ENCODE results near the gene TFEB.

TFEB gene

DNA sequence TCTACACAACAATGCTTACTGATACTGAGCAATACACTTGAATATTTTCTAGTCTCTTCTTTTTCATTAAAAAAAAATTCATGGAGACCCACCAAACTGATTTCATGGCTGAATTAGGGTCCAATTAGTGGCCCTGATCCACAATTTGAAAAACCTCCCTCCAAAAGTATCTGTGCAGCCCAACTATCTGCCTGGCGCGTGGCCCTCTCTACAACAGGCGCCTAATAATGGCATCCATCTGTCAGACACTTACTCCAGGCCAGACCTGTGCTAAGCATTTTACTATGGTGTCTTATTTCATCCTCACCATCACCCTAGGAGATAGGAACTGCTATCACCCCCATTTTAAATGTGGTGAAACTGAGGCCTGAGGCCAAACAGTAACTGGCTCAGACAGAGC, 14.0 kb downstream of the TFEB start:
- DNase-seq = no peak

DNA sequence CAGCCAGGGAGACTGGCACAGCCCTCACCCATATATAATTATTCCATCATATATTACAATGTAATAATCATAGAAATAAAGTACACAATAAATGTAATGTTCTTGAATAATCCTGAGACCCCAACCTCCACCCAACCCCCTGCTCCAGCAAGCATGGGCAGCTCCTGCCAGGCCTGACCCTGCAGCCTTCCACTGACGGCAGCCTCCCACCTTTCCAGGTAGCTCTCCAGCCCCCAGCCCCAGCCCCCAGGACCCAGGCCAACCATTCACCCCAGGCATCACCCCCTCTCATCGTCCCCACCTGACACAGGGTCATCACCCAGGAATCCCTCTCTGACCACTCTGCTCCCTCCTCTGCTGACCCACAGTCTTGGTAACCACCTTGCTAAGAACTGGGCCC, 14.6 kb downstream of the TFEB start:
- no peak for DNase-seq

DNA sequence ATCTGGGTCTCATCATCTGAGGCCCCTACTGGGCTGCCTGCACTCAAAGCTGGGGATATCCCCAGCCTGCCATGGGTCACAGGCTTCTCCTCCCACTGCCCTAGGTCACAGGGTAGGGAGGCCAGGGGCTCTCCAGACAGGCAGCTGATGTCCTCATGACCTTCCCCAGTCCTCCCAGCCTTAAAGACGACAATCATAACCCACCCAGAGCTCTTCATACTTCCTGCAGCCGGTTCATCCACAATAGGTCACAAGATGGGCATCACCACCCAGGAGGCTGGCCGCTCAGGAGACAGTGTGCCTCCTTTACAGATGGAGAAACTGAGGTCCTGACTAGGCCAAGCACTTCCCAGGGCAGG, 15.2 kb downstream of the TFEB start:
- no peak for DNase-seq

DNA sequence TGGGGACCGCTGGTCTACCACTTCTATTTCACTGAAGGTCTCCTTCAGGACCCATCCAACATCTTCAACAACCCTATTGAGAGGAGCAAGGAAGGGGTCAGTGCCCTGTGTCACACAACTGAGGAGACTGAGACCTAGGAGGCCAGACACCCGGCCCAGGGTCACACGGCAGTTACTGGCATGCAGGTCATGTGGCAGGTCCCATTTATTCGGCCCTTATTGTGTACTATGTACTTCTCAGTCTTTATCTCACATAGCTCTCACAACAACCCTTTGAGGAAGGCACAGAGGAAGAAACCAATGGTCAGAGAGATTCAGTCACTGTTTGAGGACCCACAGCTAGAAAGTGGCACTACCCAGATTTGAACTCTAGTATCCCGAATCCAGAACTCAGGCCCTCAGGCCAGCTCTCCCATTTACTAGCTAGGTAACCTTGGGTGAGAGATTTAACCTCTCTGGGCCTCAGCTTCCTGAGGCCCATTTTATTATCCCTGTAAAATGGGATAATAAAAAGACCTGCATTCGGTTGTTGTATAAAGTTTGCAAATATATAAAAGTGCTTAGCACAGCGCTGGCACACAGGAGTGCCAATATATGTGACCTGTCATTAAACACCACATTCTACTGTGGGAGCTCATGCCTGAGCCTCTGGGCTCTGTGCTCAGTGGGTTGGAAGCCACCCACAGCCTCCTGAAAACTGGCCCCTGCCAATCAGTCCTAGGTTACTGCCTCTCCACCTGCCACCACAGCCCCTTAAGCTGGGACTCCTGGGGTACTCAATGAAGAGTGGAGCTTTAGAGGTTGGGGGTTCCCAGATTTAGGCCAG, 15.8 kb downstream of the TFEB start:
- no peak for DNase-seq

DNA sequence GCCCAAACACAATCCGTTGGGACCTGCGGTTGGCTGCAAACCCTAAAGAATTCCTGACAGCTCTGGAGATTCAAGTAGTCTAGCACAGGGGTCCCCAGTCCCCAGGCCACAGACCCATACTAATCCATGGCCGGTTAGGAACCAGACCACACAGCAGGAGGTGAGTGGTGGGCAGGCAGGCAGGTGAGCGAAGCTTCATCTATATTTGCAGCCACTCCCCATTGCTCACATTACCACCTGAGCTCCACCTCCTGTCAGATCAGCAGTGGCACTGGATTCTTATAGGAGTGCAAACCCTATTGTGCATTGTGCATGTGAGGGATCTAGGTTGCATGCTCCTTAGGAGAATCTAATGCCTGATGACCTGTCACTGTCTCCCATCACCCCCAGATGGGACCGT, 16.6 kb downstream of the TFEB start:
- DNase-seq = no peak

DNA sequence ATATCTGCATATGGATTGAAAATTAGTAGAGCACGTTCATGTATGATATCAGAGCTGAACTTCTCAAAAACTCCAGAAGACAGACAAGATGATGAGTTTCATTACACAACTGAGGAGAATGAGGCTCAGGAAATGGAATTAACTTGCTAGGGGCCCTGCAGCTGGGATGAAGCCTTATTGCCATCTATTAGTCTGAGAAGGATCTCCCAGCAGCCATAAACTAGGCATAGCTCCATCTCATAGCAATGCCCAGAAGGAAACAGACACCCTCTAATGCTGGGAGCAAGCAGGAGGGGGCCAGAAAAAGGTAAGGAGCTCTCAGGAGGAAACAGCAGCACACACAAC, 18.0 kb downstream of the TFEB start:
- DNase-seq = no peak

DNA sequence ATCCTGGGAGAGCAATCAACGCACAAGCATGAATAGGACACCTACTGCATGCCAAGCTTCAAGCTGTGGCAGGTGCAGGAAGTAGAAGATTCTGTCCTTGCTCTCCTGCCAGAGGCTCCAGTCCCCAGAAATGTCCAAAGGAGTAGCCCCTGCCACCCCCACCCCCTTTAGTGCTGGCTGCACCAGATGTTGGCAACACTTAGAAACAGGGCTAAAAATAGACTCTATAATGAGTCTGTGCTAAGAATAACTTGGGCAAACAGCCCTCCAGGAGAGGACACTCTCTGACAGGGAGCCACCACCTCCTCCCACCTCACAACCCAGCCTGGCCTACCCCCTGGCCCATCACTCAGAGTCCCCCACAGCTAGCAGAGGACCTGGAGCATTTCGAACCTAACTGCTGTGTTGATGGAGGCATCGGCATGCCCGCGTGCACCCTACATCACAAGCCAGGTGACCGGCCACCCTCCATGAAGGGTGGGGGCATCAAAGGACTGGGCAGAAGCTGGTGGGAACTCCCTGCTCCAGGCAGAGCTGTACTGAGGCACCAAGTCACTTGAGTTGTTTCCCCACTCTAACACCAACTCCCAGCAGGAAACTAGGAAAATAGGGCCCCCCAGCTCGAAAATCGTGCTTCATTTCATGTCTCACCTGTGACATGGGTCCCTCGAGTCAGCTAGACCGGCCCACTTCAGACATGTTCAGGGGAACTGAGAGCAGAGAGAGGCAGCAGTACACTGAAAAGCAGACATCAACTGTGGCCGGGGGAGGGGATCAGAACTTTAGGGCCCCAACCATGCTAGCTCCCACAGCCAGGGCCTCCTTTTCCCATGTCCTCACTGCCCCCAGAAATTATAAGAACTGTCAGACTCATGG, 18.7 kb downstream of the TFEB start:
- no peak for DNase-seq

DNA sequence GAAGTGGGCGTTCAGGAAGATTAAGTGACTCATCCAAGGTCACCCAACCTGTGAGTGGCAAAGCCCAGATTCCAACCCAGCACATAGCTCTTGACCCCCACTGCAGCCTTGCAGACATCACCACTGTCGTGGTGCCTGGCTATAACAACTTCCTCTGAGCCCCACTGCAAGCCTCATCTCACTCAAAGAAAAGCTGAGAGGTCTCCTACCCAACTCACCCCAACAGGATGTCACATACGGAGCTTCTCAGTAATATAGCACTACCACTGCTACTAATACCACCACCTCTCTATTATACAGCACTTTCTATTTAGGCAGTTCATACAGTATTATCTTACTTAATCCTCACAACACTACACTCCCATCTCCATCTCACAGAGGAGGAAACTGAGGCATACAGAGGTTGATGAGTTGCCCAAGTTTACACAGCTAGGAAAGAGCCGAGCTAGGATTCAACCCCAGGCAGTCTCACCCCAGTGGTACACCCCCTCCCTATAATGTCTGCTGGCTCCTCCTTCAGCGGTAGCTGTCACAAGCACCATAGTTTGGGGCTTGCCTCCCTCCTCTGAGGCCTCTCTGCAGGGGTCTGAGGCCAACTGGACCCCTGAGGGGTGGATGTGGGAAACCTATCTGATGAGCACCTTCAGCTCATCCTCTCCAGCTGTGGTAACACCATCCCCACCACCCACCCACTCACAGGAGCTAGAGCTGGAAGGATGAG, 19.5 kb downstream of the TFEB start:
- no peak for DNase-seq

DNA sequence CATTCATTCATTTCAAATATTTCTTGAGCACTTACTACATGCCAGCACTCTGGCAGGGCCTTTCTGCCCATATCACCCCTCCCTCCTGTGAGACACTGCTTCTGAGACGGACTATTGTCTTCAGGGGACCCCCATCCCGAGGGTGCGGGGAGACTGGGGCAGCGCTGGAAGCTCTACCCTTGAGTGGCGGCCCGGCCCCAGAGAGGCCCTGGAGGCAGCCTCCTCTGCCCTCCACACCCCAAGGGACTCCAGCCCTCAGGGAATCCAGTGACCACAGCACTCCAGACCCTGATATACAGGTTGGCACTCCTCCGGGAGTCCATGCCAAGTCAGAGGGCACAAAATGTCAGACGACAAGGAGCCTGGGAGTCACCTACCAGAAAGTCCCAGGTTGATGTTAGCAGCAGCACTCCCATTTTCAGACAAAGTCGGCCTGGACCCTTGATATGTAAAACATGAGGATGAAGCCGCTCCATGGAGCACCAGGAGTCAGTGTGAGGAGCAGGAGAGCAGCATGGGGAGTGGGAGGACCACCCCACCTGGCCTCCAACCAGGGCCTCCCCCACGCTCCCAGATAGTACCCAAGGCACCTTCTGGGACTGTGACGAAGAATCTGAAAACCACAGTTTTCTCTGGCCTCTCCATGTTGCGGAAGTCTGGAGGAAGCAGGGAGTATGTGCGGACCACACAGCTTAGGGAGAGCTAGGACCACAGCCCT, 20.7 kb downstream of the TFEB start:
- DNase-seq = no peak

DNA sequence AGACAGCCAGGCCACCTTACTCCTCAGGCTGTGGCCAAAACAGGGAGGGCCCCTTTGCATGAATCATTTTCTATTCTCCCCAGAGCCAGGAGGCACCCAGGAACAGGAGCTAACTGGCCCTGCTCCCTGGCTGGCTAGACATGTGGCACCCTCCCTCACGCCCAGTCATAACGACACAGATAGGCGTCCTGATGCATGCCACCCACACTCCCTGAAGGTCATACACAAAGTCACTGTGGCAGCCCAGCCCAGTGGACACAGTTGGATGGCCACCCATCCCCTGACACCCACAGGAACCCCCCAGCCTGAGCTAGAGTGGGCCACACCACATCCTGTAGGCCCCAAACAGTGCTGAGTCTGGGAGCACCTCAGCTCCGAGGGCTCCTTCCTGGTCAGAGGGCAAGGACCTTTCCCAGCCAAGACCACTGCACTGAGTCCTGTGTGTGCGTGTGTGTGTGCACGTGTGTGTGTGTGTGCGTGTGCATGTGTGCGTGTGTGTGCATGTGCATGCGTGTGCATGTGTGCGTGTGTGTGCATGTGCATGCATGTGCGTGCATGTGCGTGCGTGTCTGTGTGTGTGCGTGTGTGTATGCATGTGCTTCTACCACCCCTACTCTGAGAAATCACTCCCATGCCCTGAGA, 21.6 kb downstream of the TFEB start:
- no peak for DNase-seq

DNA sequence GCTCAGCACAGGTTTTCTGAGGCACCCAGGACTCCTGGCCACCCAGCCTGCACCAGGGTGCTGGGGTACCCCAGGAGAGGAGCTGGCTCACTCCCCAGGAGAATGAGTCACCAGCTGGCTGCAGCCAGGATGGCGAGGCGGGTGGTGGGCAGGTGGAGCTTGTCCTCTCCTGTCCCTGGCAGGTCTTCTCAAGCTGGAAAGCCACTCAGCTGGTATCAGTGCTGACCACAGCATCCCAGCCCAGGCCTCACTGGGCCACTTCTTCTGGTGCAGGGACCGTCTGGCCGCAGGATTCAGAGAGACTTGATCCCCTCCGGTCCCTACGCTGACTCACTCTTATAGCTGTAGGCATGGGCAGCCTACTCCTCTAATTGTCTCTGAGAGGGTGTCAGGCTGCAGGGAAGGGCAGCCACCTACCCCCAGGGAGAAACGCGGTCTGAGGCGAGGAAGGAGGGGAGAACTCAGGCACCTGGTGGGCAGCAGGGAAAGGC, 22.2 kb downstream of the TFEB start:
- DNase-seq = no peak

DNA sequence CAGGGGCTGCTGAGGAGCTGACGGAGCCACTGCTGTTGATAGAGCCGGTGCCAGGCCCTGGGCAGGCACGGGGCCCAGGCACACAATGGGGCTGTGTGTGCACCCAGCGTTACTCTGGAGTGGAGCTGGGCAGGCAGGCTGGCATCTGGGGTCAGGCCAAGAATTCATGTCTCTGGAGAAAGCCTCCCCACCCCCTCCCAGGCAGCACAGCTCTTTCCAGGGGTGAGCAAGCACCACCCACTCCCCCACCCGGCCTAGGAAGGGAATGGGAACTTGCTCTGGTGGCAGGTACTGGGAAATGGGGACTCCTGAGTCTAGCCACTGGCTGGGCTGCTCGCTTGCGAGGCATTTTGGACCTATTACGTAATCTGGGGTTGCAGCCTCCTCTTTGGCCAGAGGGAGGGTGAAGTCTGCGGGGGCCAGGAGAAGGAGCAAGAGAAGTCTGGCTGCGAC, 22.7 kb downstream of the TFEB start:
- no peak for DNase-seq

DNA sequence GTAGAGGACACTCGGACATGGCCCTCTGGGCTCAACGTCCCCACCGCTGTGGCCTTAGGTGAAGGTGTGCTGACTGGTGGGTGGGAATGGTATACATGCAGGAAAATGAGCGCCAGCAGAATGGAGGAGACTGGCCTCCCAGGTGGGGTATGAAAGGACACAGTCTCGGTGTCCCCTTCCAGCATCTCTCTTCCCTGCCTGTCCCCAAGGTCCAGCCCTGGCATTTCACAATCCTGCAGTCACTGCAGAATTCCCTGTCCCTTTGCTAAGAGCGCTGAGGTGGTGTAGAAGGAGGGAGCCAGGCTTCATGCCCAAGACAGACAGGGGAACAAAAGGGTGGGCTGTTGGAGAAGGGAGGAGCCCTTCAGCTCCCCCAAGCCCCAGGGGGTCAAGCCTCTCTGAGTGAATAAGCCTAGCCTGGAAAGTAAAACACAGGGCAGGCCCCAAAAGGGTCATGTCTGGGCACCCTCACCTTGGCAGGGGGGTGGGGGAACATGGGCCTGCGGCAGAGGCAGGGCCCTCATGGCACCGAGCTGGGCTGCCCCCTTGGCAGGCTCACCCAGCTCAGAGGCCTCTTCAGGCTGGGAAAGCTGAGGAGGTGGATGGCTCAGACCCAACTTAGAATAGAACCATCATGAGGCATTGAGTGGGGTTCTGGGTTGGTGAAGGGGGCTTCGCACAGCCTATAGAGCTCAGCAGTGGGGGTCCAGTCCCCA, 23.9 kb downstream of the TFEB start:
- no peak for DNase-seq

DNA sequence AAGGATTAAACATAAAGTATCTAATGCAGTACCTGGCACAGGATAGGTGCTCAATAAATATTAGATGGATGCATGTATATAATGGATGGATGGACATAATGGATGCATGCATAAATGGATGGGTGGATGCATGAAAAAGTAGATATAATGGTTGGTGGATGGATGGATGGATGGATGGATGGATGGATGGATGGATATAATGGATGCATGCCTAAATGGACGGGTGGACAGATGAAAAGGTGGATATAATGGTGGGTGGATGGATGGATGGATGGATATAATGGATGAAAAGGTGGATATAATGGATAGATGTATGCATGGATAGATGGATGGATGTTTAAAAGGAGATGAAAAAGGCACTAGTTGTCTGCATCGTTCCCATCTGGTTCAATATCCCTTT, 26.0 kb downstream of the TFEB start:
- DNase-seq = no peak

DNA sequence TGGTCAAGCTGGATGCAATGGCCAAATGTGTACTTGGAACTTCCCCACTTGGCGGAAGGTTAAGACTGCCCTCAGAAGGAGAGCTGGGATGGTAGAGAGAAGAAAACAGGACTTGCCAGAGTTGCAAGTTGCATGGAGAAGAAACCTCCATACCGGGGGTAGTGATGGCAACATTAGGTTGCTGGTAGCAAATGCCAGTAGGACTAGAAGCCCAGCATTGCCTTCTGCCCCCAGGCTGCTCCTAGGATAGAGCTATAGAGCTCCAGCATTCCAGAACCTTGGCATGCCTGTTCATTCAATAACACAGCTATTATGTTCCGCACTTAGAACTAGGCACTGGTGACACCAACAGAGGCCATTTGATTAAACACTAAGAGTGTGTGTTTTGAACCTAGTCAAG, 26.6 kb downstream of the TFEB start:
- DNase-seq = no peak

DNA sequence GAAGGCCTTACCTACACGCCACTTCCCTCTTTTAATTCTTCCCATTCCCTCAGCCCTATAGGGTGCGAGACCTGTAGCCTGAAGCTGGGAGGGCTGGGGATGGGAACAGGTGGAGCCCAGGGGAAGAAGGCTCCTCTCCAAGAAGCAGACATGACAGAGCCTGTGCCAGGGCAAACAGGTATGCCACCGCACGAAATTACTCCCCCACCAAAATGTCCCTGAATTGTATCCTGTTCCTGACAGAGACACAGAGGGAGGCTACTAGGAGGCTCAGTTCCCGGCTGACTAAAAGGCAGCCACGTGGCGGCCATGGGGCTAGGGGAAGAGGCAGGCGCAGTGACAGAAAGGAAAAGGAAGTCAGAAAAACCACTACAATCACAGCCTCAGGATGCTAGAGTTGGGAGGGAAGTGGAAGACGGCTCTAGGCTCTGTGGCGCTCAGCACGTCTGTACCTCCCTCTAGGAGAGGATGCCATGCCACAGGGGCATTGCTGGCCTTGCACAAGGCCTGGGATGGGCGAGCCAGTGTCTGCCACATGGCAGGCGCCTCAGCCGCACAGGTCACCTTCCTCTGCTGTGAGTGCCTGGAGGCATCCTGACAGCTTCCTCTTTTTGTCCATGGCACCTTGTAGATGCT, 27.7 kb downstream of the TFEB start:
- peak; percentile 47 to 48 for DNase-seq

DNA sequence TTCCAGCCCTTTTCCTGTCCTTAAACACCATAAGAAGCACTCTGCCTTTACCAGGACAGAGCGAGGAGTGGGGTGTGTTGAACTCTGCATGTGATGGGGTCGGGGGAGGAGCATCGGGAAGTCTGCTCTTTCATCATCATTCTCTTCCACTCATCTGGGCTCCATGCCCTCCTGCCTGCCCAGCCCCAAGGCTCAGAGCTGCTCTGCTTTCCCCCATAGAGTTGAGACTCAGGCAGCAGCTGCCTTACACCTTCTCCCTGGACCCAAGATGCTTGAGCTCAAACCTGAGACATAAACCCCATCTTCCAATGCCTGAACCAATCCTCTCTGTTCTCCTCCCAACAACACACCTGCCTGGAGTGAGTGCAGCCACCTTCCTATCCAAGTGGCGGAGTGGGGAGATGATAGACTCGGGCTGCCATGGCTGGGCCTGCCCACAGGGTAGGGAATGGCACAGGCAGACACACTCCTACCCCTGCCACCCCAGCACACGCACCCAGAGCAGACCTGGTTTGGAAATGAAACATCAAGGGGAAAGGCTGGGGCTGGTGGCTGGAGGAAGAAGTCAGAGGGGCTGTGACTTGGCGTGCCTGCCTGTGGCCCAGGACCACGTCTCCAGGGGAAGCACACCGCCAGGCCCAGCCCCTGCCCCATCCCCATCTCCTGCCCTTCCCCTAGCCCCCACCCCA, 28.4 kb downstream of the TFEB start:
- no peak for DNase-seq

DNA sequence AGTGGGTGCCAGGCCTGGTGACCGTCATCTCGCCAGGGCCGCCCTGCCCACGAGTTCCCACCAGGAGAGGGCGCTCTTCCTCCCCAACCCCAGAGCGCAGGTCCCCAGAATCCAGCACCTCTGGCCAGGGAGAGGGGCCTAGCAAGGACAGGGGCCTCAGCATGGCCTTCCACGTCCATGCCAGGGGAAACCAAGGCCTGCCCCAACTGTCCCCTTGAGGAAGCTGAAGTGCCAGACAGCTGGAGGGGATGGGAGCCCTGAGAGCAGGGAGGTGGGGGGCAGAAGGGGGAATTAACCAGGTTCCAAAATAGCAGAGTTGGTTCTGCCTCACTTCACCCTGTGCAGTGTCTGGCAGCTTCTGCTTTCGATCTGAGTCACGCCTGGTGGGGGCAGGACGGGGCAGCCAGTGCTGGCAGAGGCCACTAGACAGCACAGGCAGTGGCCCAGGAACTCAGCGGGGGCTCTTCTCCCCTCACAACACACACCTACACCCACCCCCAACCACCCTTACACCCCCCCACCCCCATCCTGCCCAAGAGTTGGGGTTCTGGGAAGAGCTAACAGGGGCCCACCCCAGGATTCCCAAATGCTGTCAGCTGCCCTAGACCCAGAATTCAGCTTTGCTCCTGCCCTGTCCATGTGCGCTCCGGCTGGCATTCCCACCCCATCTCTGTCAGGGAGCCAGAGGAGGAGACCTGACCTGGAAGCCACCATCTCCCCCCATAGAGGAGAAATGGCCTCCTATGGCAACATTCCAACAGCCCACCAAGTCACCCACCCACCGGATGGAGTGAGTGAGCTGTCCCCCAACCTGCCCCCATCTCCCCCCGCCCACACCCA, 29.2 kb downstream of the TFEB start:
- DNase-seq = peak; percentile 65 to 82

DNA sequence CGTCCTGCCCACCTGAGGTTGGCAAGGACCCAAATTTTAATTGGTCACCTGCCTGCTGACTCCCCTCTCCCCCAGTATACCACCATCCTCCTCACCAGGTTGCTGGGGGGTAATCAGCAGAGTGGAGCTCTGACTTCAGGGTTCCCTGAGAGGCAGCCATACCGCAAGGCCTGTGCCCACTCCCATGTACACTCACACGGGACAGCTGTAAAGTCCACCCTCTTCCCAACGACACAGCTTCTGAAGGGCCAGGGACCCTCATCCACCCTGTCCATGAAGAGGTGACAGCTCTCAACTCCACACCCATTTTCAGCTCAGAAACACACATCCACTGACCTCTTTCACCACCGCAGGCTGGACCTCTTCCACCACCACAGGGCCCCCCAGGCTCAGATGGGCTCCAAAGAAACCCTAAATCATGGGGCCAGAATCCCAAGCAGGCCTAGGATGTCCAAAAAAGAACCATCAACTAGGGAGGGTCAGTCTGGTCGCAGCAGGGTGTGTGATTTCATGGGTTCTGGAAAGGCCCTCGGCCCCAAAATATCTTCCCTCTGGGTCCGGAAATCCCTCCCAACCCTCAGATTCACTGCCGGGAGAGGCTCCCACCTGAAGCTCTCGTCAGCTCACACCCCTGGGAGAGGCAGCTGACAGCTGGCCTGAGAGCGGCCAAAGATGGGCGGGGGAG, 30.0 kb downstream of the TFEB start:
- no peak for DNase-seq

All from CD4-positive, alpha-beta T cell treated with Interleukin-1 beta for 1 hour (primary cell).